ENCODE results near the gene CTSF. TPM values are rescaled to one million over a fixed set of nuclear protein-coding genes. Genes with fewer than 3 reads are reported as not detected.

CTSF gene
- total RNA-seq, 1 experiment from 2014 or later = 0.98 TPM

- H3K9me3 ChIP-seq (ENCODE audit: control insufficient read depth, low read depth, low read length) = no peaks in the 10 kb centered on the region
- H3K79me2 ChIP-seq (ENCODE audit: insufficient read depth, low read length) = no peaks in the 10 kb centered on the region
- no peak overlapping the region for H3K27ac ChIP-seq (ENCODE audit: insufficient read length, low read depth, low read length)
- no peak overlapping the region for H3K14ac ChIP-seq (ENCODE audit: insufficient read depth, low read length)
- no peak overlapping the region for H2BK12ac ChIP-seq (ENCODE audit: insufficient read length, low read depth, low read length)
- no peak for TF ChIP-seq CTCF (conservative IDR thresholded peaks at IDR 0.05)
- H3K56ac ChIP-seq (ENCODE audit: insufficient read length, low read depth, low read length) = no peak overlapping the region
- no peak for DNase-seq
- H4K20me1 ChIP-seq (ENCODE audit: control insufficient read depth, insufficient read depth, insufficient read length) = no peaks in the 10 kb centered on the region
- no peaks in the 10 kb centered on the region for H3K27me3 Mint-ChIP-seq (ENCODE audit: low read depth)
- H4K5ac ChIP-seq (ENCODE audit: insufficient read length, low read depth, low read length) = no peak overlapping the region
- no peak overlapping the region for H4K8ac ChIP-seq (replicated peaks; ENCODE audit: insufficient read length, low read depth, low read length)
- no peak overlapping the region for H2AK5ac ChIP-seq (ENCODE audit: insufficient read length, low read length)
- no CpG with 5 or more reads among the region's 7 CpGs for whole genome bisulfite sequencing (ENCODE audit: extremely low coverage, insufficient read length, low lambda C conversion rate)
- H3K9ac ChIP-seq (ENCODE audit: extremely low read depth, insufficient read length, low read length) = no peak overlapping the region
- H3K4me3 Mint-ChIP-seq = no peak overlapping the region
- peaks cover 17 to 72% (median 65%) of the 10 kb centered on the region in 3 experiments; a peak in 6 of 7 replicates for H3K36me3 Mint-ChIP-seq (ENCODE audit: insufficient read depth in 1 of 3, low read depth in 3 of 3)
- no peak overlapping the region for H2BK5ac ChIP-seq (ENCODE audit: insufficient read length, low read length)
- H3K18ac ChIP-seq (ENCODE audit: insufficient read length, low read depth, low read length) = no peak overlapping the region
- no peaks in the 10 kb centered on the region for H3K27me3 ChIP-seq (ENCODE audit: insufficient read depth, low read length)
- H3K79me1 ChIP-seq (ENCODE audit: insufficient read depth, low read depth, low read length, poor library complexity, severe bottlenecking) = no peaks in the 10 kb centered on the region
- H3K23ac ChIP-seq (ENCODE audit: insufficient read length, low read depth, low read length) = no peak overlapping the region
- no peaks in the 10 kb centered on the region; a peak in 1 of 5 replicates for H3K9me3 Mint-ChIP-seq
- no peaks in the 10 kb centered on the region for H3K4me1 ChIP-seq (ENCODE audit: insufficient read depth, low read length)
- H3K23me2 ChIP-seq (ENCODE audit: insufficient read length, low read depth, low read length, poor library complexity, severe bottlenecking) = peaks cover 2% of the 10 kb centered on the region
- no peak overlapping the region for H2BK15ac ChIP-seq (ENCODE audit: low read depth, low read length)
- no peak overlapping the region for H2BK20ac ChIP-seq (ENCODE audit: low read depth, low read length, poor library complexity, severe bottlenecking)
- H2AFZ ChIP-seq (ENCODE audit: low read length) = no peak overlapping the region
- H3T11ph ChIP-seq (ENCODE audit: low read length) = no peak overlapping the region
- no peak overlapping the region for H3K4me2 ChIP-seq (ENCODE audit: insufficient read depth, insufficient read length, low read length)
- no peak overlapping the region for H3K4ac ChIP-seq (ENCODE audit: low read depth, low read length)
- no peak overlapping the region for H3K27ac Mint-ChIP-seq
- peaks cover 0 to 6% of the 10 kb centered on the region in 2 experiments; a peak in 1 of 4 replicates for H3K4me1 Mint-ChIP-seq
- H2BK120ac ChIP-seq (ENCODE audit: low read depth, low read length, poor library complexity, severe bottlenecking) = no peak overlapping the region
- no peak overlapping the region for H4K91ac ChIP-seq (ENCODE audit: insufficient read length, low read depth, low read length)
These were observed 12.3 kb downstream of the CTSF start for GRCh38 chr11:66556086-66556485.
